Measurements from ENCODE around the gene TIPARP.

- TF ChIP-seq, protein P1, sequence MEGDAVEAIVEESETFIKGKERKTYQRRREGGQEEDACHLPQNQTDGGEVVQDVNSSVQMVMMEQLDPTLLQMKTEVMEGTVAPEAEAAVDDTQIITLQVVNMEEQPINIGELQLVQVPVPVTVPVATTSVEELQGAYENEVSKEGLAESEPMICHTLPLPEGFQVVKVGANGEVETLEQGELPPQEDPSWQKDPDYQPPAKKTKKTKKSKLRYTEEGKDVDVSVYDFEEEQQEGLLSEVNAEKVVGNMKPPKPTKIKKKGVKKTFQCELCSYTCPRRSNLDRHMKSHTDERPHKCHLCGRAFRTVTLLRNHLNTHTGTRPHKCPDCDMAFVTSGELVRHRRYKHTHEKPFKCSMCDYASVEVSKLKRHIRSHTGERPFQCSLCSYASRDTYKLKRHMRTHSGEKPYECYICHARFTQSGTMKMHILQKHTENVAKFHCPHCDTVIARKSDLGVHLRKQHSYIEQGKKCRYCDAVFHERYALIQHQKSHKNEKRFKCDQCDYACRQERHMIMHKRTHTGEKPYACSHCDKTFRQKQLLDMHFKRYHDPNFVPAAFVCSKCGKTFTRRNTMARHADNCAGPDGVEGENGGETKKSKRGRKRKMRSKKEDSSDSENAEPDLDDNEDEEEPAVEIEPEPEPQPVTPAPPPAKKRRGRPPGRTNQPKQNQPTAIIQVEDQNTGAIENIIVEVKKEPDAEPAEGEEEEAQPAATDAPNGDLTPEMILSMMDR (IDR thresholded peaks at IDR 0.05): no peak
- TF ChIP-seq REST (IDR thresholded peaks at IDR 0.05; ENCODE audit: insufficient read depth in 1 of 2, low read depth in 2 of 2, low read length in 1 of 2) (no peak), POLR2AphosphoS5 (IDR thresholded peaks at IDR 0.05; ENCODE audit: low read depth, low read length) (no peak)
Observed at GRCh38 chr3:156637480-156638022, 36.8 kb upstream of the TIPARP start.
